ENCODE results near the gene SLIT2.

Gene SLIT2, protein sequence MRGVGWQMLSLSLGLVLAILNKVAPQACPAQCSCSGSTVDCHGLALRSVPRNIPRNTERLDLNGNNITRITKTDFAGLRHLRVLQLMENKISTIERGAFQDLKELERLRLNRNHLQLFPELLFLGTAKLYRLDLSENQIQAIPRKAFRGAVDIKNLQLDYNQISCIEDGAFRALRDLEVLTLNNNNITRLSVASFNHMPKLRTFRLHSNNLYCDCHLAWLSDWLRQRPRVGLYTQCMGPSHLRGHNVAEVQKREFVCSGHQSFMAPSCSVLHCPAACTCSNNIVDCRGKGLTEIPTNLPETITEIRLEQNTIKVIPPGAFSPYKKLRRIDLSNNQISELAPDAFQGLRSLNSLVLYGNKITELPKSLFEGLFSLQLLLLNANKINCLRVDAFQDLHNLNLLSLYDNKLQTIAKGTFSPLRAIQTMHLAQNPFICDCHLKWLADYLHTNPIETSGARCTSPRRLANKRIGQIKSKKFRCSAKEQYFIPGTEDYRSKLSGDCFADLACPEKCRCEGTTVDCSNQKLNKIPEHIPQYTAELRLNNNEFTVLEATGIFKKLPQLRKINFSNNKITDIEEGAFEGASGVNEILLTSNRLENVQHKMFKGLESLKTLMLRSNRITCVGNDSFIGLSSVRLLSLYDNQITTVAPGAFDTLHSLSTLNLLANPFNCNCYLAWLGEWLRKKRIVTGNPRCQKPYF (N-terminal part only)

DNA sequence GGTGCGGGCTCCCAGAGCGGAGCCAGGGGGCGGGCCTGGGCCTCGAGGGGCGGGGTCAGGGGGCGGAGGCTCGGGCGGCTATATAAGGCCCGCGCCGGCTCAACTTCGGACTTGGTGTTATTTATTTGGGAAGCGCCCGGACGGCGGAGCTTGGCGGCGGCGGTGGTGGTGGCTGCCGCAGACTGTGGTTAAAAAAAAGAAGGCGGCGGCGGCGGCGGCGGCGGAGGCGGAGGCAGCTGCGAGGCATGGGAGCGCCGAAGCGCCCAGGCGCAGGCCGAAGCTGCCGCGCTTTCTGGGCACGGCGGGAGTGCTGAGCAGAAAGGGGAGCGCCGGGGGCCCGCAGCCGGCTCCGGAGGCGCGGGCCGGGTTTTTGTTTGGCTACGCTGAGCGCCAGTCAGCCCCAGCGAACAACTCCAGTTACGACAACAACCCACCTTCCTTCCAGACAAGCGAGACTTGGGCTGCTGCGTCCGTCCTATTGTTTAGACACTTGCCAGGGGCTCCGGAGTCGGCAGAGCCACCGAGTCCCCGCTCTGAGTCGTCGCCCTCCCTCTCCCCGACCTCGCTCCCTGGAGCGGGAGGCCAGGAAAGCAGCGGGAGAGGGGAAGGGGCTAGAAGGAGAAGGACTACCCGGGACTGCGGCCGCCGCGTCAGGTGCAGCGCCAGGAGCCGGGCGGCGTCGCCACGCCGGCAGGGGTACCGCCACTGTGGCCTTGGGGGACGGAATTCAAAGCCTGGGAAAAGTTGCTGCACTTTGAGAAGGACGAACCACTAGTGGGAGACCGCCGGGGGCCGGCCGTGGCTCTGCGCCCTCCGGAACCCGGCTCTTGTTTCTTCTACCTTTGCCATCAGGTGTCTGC lies at the start of gene SLIT2:
TSS of gene SLIT2 (plus strand) at position 110 of the 860 bp plus-strand sequence. CDS start 1,911 bp downstream, outside the sequence.
- H3K27ac ChIP-seq = peak within 1 kb of the TSS in 13 of 21 experiments; percentile 9 to 74 (median 43)

DNA sequence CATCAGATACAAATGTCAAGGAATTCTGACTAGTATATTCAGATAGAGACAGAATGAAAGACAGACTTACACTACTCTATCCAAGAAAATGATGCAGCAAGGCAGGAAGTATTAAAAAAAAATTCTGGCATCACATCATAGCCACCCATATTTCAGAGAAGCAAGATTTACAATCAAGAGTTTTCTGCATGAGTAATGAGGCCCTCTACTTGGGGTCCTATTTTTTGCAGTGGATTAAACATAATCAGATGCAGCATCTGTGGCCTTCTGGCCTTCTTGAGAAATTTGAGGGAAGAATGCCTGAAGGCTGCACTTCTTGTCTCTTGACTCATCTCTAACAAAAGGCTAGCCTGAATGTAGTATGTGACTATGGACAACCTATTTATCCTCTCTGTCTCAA lies 48.2 kb upstream of the SLIT2 start:
- Histone ChIP-seq H3K4me3 (no peak overlapping the region), H3K27ac (no peak overlapping the region)

More for the DNA sequence above, at the start of gene SLIT2:
- H3K4me3 ChIP-seq = peak within 1 kb of the TSS; percentile 27 to 56 (median 44)

DNA sequence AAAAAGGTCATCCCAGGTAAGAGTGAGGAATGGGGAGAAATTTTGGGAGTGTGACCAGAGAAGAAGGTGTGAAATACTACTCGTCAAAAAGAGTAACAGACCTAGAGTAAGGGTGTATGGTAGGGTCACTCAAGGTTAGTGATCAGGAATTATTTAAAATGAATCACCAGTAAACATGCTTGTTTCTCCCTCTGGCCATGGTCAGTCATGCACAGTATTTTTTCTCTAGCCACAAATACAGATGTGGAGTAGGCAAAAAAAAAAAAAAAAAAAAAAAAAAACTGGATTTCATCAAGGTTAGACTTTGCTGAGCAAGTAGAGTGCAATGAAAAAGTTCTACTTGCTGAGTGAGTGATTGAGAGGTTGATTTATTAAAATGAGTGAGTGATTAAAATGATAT lies 34.2 kb upstream of the SLIT2 start:
- Histone ChIP-seq H3K4me3 (no peak overlapping the region), H3K27ac (no peak overlapping the region)

DNA sequence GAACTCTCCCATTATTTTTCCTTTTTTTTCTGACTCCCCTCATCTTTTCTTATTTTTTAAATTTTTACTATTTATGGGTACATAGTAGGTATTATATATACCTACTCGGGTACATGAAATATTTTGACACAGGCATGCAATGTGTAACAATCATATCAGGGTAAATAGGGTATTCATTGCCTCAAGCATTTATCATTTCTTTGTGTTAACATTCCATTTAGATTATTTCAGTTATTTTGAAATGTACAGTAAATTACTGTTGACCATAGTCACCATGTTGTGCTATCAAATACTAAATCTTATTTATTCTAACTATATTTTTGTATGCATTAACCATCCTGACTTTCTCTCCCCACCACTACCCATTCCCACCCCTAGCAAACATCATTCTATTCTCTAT lies 33.8 kb upstream of the SLIT2 start:
- no peak overlapping the region for H3K4me3 ChIP-seq
- no peak overlapping the region for H3K27ac ChIP-seq

DNA sequence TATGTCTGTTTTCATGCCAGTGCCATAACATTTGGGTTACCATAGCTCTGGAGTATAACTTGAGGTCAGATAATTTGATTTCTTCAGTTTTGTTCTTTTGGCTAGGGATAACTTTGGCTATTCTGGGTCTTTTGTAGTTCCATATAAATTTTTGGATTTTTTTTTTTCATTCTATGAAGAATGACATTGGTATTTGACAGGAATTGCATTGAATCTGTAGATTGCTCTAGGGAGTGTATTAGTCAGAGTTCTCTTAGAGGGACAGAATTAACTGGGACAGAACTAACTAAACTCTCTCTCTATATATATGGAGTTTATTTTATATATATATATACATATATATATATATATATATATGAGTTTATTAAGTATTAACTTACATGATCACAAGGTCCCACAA lies 32.2 kb upstream of the SLIT2 start:
- no peak overlapping the region for H3K4me3 ChIP-seq
- H3K27ac ChIP-seq = no peak overlapping the region

DNA sequence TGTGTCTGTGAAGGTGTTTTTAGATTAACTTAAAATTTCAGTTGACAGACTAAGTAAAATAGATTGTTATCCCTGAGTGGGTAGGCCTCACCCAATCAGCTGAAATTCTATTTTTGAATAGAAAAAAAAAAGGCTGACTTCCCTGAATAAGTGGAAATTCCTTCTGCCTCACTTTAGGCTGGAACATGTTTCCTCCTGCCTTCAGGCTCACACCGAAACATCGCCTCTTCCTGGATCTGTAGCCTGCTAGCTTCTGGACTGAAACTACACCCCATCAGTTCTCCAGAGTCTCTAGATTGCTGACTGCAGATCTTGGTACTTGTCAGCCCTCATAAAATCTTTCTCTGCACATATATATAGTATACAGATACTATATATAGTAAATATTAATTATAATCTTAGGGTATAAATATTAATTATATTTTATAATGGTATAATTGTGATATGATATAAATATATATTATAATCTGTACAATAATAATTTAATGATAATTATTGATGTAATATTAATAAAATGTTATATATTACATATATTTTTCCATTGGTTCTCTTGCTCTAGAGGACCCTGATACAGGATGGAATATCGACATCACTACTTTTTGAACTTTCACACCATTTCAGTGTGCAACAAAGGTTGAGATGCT lies 13.7 kb upstream of the SLIT2 start:
- Histone ChIP-seq H3K27ac (no peak overlapping the region), H3K4me3 (no peak overlapping the region)

GRCh38 chr4:20248155-20248558 lies 3.5 kb upstream of the SLIT2 start:
- no peak overlapping the region for H3K4me3 ChIP-seq
- no peak overlapping the region for H3K27ac ChIP-seq

- Histone ChIP-seq H3K4me3 (no peak overlapping the region), H3K27ac (no peak overlapping the region)
Observed at GRCh38 chr4:20249333-20249732, 2.4 kb upstream of the SLIT2 start.

- Histone ChIP-seq H3K27ac (peak overlapping the region in 6 of 21 experiments; percentile 9 to 70 (median 38)), H3K4me3 (peak overlapping the region; percentile 27 to 56 (median 44))
Observed at GRCh38 chr4:20251031-20251795, 492 bp upstream of the SLIT2 start.

GRCh38 chr4:20252656-20253282 lies 1.1 kb downstream of the SLIT2 start:
- peak overlapping the region in 8 of 21 experiments; percentile 36 to 74 (median 57) for H3K27ac ChIP-seq
- peak overlapping the region; percentile 27 to 56 (median 44) for H3K4me3 ChIP-seq

- no peak overlapping the region for H3K27ac ChIP-seq
- H3K4me3 ChIP-seq = peak overlapping the region; percentile 27 to 56 (median 44)
Observed at GRCh38 chr4:20253283-20253734, 1.6 kb downstream of the SLIT2 start.

GRCh38 chr4:20253735-20254409 lies 2.2 kb downstream of the SLIT2 start:
- H3K4me3 ChIP-seq = peak overlapping the region; percentile 27 to 56 (median 37)
- H3K27ac ChIP-seq = peak overlapping the region in 4 of 21 experiments; percentile 37 to 68 (median 50)

DNA sequence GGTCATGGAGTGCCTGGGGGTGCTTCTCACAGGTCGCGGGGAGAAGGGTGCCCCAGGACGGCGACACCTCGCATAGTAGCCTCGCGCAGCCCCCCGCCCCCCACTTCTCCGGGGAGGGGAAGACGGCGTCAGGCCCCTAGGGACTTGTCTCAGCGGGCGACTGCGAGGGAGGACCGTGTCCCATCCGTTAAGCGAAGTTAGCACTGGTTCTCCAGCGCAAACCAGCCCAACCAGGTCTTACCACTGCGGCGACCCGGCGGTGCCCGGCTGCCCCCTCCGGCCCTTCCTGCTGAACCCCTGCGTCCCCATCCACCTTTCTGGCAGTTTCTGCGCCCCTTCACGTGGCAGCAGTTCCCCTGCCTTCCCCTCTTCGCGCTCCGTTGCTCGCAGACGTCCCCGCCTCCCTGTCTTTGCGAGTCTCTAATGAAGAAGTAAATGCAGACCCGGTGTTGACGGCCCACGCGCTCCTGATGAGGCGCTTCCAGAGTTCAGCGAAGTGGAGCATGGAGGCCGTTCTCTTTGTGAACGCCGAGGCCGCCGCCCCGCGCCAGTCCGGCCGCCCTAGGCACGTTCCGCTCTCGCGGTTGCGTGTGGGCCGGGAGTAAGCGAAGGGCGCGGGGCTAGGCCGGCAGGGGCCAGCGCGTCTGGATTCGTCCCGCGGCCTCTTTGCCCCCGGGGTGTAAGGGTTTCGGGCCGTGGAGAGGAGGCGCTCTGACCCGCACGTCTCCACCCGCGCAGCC lies 3.0 kb downstream of the SLIT2 start:
- peak overlapping the region; percentile 27 to 56 (median 37) for H3K4me3 ChIP-seq
- H3K27ac ChIP-seq = peak overlapping the region in 9 of 21 experiments; percentile 6 to 68 (median 37)

GRCh38 chr4:20255251-20255586 lies 3.5 kb downstream of the SLIT2 start:
- peak overlapping the region in 6 of 21 experiments; percentile 19 to 68 (median 38) for H3K27ac ChIP-seq

DNA sequence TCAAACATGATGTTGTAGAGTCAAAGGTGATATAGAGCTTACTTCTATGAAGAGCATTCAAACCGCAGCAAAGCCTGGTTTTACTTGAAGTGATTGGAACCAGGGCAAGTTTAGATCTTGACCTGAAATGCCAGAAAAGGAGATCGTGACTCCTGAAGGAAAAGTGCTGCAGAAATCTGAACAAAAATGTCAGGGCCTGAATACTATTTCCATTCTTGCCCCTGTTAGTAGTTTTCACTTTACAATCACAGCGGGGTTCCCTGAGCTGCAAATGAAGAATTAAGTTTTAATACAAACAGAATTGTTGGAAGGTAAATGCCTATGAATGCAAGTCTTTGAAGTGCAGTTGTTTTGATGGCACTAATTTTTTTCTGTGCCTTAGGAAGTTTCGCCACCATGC lies 4.1 kb downstream of the SLIT2 start:
- no peak overlapping the region for H3K27ac ChIP-seq
- peak overlapping the region in 1 of 7 experiments; percentile 56 for H3K4me3 ChIP-seq

More at GRCh38 chr4:20255251-20255586, 3.5 kb downstream of the SLIT2 start:
- peak overlapping the region in 6 of 7 experiments; percentile 29 to 56 (median 40) for H3K4me3 ChIP-seq

DNA sequence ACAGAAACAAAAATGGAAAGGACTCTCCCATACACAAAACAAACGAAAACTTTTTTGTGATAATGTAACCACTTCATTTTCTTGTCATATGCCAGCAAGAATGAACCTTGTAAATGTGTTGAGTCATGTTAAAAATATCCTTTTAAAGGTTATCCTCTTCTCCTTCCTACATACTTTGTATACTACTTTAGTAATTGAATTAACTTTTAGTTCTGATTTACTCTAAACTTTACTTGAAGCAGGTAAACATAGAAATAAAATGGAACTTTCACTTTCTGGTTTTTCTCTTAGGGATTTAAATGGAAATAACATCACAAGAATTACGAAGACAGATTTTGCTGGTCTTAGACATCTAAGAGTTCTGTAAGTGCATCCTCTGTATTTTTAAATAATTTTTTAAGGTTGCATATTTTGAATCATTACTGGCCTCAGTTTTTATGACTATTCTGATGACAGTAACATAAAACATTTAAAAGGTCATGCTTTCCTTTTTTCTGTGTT lies 4.7 kb downstream of the SLIT2 start:
- Histone ChIP-seq H3K27ac (no peak overlapping the region), H3K4me3 (no peak overlapping the region)

DNA sequence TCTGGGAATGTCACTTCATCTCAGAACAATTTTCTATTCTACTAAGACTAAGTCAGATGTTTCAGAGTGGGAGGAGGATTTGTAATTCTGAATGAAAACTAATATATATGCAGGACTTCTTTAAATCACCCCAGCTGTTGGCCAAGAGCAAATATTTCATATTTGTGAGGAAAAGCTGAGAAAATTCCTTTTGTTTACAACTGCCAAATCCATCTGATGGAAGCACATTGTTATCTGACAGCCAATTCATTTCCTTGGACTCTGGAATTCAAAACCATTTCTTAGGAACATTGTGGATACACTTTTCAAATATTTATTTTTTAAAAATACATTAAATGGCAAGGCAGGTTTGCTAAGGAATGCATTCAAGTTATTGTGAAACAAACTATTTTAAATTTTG lies 8.0 kb downstream of the SLIT2 start:
- Histone ChIP-seq H3K27ac (no peak overlapping the region), H3K4me3 (no peak overlapping the region)
